NOMO-1 treated with DMSO at 0.1 percent for 48 hours (cell line): Measurements from ENCODE around the gene KPNA5.

Experiments
- DNase-seq: peaks from one replicate; lab custom pipeline; 2025; ENCODE audit not compliant: unreplicated experiment; lab: John Stamatoyannopoulos, UW

The KPNA5 gene

GRCh38 chr6:116779573-116780164 is 98.7 kb downstream of the KPNA5 start:
- peak; percentile 37 for DNase-seq

DNA sequence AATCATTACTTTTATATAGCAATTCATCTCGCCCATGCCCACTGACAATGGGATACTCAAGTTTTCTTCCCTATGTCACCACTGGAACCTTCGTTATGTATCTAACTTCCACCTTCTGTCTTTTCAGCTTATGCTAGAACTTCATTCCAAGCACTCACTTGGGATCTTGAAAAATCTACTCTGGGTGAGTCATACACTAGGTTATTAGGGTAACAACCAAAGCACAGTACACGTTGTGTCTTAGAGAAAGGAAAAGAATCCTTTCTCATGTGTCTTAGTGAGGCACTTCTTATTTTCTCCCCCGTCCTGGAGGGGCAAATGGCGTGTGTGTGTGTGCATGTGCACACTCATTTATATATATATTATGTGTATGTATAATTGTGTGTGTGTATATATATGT is 102.8 kb downstream of the KPNA5 start:
- no peak for DNase-seq
